Thymus (tissue), 14 donors: ENCODE data around the gene RNF13. TPM values are rescaled to one million over a fixed set of nuclear protein-coding genes. Genes with fewer than 3 reads are reported as not detected.

ENCODE experiments used
- DNase-seq, 9 donors: peaks; one replicate each; pipeline ENCODE4 v3.0.0-alpha.2; 2013; ENCODE audit warnings: low spot score in 9 of 9, low read depth in 6 of 9, missing footprints in 1 of 9
- H3K27ac ChIP-seq, 2 donors: one replicate each; pipeline ENCODE4 v1.5.1; 2013; ENCODE audit warnings: control low read depth in 1 of 2, low read depth in 1 of 2, low read length in 1 of 2, mild to moderate bottlenecking in 1 of 2, moderate library complexity in 1 of 2
- H3K27me3 ChIP-seq, 2 donors: one replicate each; pipeline ENCODE4 v1.5.1; 2013; ENCODE audit warnings: low read length in 1 of 2; ENCODE audit not compliant: control insufficient read depth in 2 of 2, insufficient read depth in 1 of 2
- H3K36me3 ChIP-seq, 2 donors: one replicate each; pipeline ENCODE4 v1.5.1; 2013; ENCODE audit warnings: low read length in 1 of 2, mild to moderate bottlenecking in 1 of 2, moderate library complexity in 1 of 2; ENCODE audit not compliant: control insufficient read depth in 2 of 2, insufficient read depth in 2 of 2
- H3K4me1 ChIP-seq, 2 donors: one replicate each; pipeline ENCODE4 v1.5.1; 2013; ENCODE audit warnings: low read length in 2 of 2; ENCODE audit not compliant: control insufficient read depth in 2 of 2, insufficient read depth in 2 of 2
- H3K4me3 ChIP-seq, 2 donors: one replicate each; pipeline ENCODE4 v1.5.1; 2013; ENCODE audit warnings: low read length in 2 of 2, control low read depth in 1 of 2, mild to moderate bottlenecking in 1 of 2
- H3K9me3 ChIP-seq, 2 donors: one replicate each; pipeline ENCODE4 v1.5.1; 2013; ENCODE audit warnings: low read length in 1 of 2, mild to moderate bottlenecking in 1 of 2; ENCODE audit not compliant: control insufficient read depth in 2 of 2, insufficient read depth in 1 of 2
- WGBS: extraction: QIAGEN DNeasy Blood & Tissue Kit; methylation state at CpG from one replicate; pipeline ENCODE4 v1.1.7; 2013; 5-methylcytosine and 5-hydroxymethylcytosine counted together
- long read RNA-seq, 10 donors: transcript quantifications; one replicate each; lab custom pipeline, GENCODE V29; 2026
- polyA plus RNA-seq: library from polyadenylated mRNA; stranded (reverse); fragments of 200-250 nt; gene quantifications from one replicate; pipeline ENCODE4 v1.2.3, GENCODE V29; 2013
- total RNA-seq: library from RNA; stranded (reverse); fragments of 120-200 nt; gene quantifications from one replicate; pipeline ENCODE4 v1.2.4, GENCODE V29; 2013
- donor health status: healthy.

RNF13 gene, protein sequence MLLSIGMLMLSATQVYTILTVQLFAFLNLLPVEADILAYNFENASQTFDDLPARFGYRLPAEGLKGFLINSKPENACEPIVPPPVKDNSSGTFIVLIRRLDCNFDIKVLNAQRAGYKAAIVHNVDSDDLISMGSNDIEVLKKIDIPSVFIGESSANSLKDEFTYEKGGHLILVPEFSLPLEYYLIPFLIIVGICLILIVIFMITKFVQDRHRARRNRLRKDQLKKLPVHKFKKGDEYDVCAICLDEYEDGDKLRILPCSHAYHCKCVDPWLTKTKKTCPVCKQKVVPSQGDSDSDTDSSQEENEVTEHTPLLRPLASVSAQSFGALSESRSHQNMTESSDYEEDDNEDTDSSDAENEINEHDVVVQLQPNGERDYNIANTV
- total RNA-seq (53.3 TPM), polyA plus RNA-seq (57.2 TPM)
- long read RNA-seq, donor 1, partial matches to known transcripts: 0 of 1 reads
- long read RNA-seq, donor 1, other reads (novel, unspliced or antisense): 0 of 1 reads
- long read RNA-seq, donor 2, transcript RNF13-203 (10 exons, 2,843 nt): major isoform, 18 of 22 reads
- long read RNA-seq, donor 2, partial matches to known transcripts: 0 of 22 reads
- long read RNA-seq, donor 2, other reads (novel, unspliced or antisense): 0 of 22 reads
- long read RNA-seq, donor 3, transcript RNF13-203 (10 exons, 2,843 nt): major isoform, 12 of 12 reads
- long read RNA-seq, donor 3, partial matches to known transcripts: 0 of 12 reads
- long read RNA-seq, donor 3, other reads (novel, unspliced or antisense): 0 of 12 reads
- long read RNA-seq, donor 4, partial matches to known transcripts: 0 of 4 reads
- long read RNA-seq, donor 4, other reads (novel, unspliced or antisense): 0 of 4 reads
- long read RNA-seq, donor 5, transcript RNF13-203 (10 exons, 2,843 nt): major isoform, 20 of 24 reads
- long read RNA-seq, donor 5, partial matches to known transcripts: 0 of 24 reads
- long read RNA-seq, donor 5, other reads (novel, unspliced or antisense): 0 of 24 reads
- long read RNA-seq, donor 6, transcript RNF13-203 (10 exons, 2,843 nt): major isoform, 7 of 15 reads
- long read RNA-seq, donor 6, transcript RNF13-212 (10 exons, 1,027 nt): major isoform, 7 of 15 reads
- long read RNA-seq, donor 6, partial matches to known transcripts: 0 of 15 reads
- long read RNA-seq, donor 6, other reads (novel, unspliced or antisense): 0 of 15 reads
- long read RNA-seq, donor 7, transcript RNF13-203 (10 exons, 2,843 nt): major isoform, 16 of 19 reads
- long read RNA-seq, donor 7, partial matches to known transcripts: 0 of 19 reads
- long read RNA-seq, donor 7, other reads (novel, unspliced or antisense): 0 of 19 reads
- long read RNA-seq, donor 8, transcript RNF13-203 (10 exons, 2,843 nt): major isoform, 7 of 8 reads
- long read RNA-seq, donor 8, partial matches to known transcripts: 0 of 8 reads
- long read RNA-seq, donor 8, other reads (novel, unspliced or antisense): 0 of 8 reads
- long read RNA-seq, donor 9, transcript RNF13-203 (10 exons, 2,843 nt): major isoform, 8 of 10 reads
- long read RNA-seq, donor 9, partial matches to known transcripts: 0 of 10 reads
- long read RNA-seq, donor 9, other reads (novel, unspliced or antisense): 0 of 10 reads
- long read RNA-seq, donor 10, transcript RNF13-203 (10 exons, 2,843 nt): major isoform, 8 of 11 reads
- long read RNA-seq, donor 10, partial matches to known transcripts: 0 of 11 reads
- long read RNA-seq, donor 10, other reads (novel, unspliced or antisense): 0 of 11 reads

DNA sequence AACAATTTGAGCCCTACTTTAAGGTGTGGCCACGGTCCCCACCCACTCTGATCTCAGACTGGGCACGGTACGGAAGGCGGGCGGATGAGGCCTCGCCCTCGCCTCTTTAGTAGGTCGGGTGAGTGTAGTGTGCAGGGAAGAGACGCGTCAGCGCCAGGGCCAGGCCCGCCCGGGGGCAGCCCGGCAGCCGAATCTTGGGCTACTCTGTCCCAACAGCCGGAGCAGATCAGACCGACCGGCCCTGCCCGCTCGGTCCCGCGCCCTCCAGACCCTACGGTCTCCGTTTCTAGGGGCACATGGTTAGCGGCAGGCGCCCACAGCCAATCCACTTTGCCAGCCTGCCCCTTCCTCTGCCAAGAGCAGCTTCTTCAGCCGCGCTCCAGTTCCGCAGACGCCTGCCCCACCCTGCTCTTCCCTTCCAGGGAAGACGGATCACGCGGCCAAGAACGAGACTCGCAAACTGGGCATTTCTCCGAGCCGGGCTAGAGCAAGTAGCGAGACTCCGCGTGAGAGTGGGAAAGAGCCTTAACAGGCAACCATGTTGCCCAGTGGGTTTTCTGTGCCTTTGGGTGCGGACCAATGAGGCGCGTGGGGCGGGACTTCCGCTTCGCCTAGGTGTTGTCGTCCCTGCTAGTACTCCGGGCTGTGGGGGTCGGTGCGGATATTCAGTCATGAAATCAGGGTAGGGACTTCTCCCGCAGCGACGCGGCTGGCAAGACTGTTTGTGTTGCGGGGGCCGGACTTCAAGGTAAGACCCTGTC is at the start of gene RNF13:
Gene RNF13, plus strand, starts transcription at position 610 of the 761 bp plus-strand sequence. CDS start 32,812 bp downstream, outside the sequence.
- no peaks in the 10 kb centered on the region for H3K27me3 ChIP-seq
- peak; percentile 89 to 98 (median 93) for DNase-seq
- peaks cover 0 to 3% of the 10 kb centered on the region in 2 donors for H3K9me3 ChIP-seq
- H3K36me3 ChIP-seq: no peaks in the 10 kb centered on the region
- H3K4me1 ChIP-seq: peaks cover 6 to 7% of the 10 kb centered on the region in 2 donors
- WGBS: under 1% methylated on average over 56 of the region's 56 CpGs
- H3K27ac ChIP-seq: peak within 1 kb of the TSS; percentile 95 to 96
- H3K4me3 ChIP-seq: peak within 1 kb of the TSS; percentile 75 to 98

DNA sequence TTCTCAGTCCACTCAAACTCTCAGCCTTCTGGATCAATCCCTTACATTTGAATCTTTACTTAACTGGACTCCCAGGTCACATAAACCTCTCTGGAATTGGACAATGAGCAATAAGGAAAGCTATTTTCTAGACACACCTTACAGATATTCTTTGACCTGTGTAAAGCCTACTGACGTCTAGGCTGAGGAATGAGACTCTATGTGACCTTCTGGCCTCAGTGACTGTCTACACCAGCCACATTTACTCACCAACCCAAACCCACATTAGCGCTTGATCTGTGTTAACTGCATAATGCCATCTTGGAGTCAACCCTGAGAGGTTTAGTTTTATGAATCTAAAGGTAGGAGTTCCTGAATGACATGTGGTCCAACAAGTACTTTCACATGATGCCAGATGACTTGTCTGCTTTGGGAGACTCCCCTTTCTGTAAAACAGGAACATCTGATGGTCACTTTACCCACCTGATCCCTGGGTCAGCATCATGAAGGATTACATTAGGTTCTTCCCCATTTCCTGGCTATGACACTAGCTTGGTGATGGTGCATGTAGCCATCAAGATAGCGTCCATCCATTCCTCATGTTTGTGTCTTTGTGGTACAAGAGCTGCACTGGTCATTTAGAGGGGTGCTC is 49.3 kb upstream of the RNF13 start:
- H3K27me3 ChIP-seq: peaks cover 0 to 5% of the 10 kb centered on the region in 2 donors
- no peak overlapping the region for H3K4me3 ChIP-seq
- 89% methylated on average over 3 of the region's 3 CpGs for WGBS

DNA sequence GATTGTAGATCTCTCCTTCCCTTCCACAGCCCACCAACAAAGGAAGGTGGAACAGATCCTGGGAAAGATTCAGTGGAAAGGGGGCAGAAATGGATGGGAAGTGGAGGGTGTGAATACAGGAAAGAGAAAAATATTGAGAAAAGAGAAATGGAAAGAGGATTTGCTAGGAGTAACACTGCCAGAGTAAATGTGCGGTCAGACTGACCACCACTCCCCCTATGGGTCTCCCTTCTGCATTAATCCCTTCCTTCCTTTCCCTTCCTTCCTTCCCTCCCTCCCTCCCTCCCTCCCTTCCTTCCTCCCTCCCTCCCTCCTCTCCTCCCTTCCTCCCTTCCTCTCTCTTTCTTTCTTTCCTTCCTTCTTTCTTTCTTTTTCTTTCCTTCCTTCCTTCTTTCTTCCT is 48.7 kb upstream of the RNF13 start:
- H3K9me3 ChIP-seq: no peaks in the 10 kb centered on the region
- DNase-seq: no peak
- no peaks in the 10 kb centered on the region for H3K4me1 ChIP-seq
- no peak overlapping the region for H3K27ac ChIP-seq
- no peak overlapping the region for H3K4me3 ChIP-seq
- WGBS: 91% methylated on average over 1 of the region's 1 CpG
- H3K36me3 ChIP-seq: no peaks in the 10 kb centered on the region
- peaks cover 0 to 5% of the 10 kb centered on the region in 2 donors for H3K27me3 ChIP-seq

More for the DNA sequence above, 49.3 kb upstream of the RNF13 start:
- Histone ChIP-seq H3K36me3 (no peaks in the 10 kb centered on the region), H3K27ac (no peak overlapping the region), H3K9me3 (no peaks in the 10 kb centered on the region), H3K4me1 (no peaks in the 10 kb centered on the region)
- DNase-seq: no peak

DNA sequence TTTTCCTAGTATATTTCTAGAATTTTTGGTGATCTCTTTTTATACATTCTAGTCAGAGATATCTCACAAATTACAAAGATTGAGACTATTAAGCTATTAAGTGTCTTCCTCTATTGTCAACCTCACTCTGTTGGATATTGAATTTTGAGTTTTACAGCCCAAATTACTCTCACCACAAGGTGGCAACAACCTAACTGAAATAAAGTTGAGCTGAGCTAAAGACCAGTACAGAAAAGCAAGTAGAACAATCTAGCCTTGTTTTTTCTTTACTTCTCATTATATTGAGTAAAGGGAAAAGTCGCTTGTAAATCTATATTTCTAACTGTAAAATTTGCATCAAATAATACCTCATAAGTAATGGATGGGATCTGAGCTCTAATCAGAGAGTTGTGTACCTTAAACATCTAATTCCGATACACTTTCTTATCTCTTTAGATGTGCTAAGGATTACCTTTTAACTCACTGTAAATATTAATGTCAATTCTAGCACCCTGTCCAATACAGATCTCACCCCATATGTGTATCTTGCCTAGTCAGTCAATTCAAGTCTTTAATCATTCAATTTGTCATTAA is 47.2 kb upstream of the RNF13 start:
- DNase-seq: no peak
- no peaks in the 10 kb centered on the region for H3K4me1 ChIP-seq
- H3K27me3 ChIP-seq: peaks cover 0 to 7% of the 10 kb centered on the region in 2 donors
- no peaks in the 10 kb centered on the region for H3K9me3 ChIP-seq
- H3K36me3 ChIP-seq: no peaks in the 10 kb centered on the region
- no peak overlapping the region for H3K4me3 ChIP-seq
- 74% methylated on average over 2 of the region's 2 CpGs for WGBS
- H3K27ac ChIP-seq: no peak overlapping the region

DNA sequence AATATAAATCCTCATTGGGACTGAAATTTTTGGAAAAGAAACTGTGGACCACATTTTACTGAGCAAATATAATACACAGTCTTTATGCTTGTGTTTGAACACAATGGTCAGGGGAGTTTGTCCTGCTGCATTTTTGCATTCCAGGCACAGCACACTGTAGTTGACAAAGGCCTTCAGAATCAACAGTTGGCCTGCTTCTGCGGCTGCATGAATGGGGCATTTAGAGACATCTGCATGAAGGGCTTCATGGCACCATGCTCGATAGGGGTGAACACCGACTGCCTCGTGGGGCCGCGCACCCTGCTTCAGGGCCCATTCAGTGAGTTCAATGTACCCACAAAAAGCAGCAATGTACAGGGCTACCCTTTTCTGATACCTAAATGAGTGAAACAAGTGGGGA is 45.3 kb upstream of the RNF13 start:
- Histone ChIP-seq H3K27me3 (peaks cover 0 to 7% of the 10 kb centered on the region in 2 donors), H3K4me1 (no peaks in the 10 kb centered on the region), H3K27ac (no peak overlapping the region), H3K4me3 (no peak overlapping the region), H3K9me3 (no peaks in the 10 kb centered on the region), H3K36me3 (no peaks in the 10 kb centered on the region)
- 99% methylated on average over 6 of the region's 6 CpGs for WGBS
- DNase-seq: no peak

DNA sequence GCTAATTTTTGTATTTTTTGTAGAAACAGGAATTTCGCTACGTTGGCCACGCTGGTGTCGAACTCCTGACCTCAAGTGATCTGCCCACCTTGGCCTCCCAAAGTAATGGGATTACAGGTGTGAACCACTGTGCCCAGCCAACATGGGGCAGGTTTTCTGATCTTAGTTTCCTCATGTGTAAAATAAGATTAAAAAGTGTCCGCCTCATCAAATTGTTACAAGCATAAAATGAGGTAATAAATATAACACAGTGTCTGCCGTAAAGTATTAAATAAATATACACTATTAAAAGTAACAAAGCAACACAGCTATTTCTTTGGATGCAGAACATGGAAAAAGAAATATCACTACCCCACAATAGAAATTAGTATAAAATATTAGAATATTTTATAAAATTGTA is 44.3 kb upstream of the RNF13 start:
- H3K4me3 ChIP-seq: no peak overlapping the region
- WGBS: 98% methylated on average over 6 of the region's 6 CpGs
- DNase-seq: no peak
- H3K36me3 ChIP-seq: no peaks in the 10 kb centered on the region
- no peak overlapping the region for H3K27ac ChIP-seq
- H3K9me3 ChIP-seq: no peaks in the 10 kb centered on the region
- H3K4me1 ChIP-seq: no peaks in the 10 kb centered on the region
- H3K27me3 ChIP-seq: peaks cover 0 to 7% of the 10 kb centered on the region in 2 donors

DNA sequence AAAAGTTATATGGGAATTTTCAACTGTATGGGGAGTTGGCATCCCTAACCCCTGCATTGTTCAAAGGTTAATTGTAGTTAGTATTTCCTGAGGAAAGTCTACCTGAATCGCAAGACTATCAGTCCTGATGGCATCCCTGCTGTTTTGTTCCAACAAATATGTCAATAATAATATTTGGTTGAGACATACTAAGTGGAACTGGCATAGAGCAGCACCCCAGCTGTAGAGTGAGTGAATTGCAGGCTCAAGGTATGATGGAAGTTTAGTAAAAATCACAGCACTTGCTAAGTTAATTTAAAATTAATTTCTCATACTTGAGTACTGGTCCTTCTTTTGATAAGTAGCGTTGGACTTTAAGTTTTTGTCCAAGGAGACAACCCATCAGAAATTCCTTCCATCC is 42.8 kb upstream of the RNF13 start:
- no peaks in the 10 kb centered on the region for H3K9me3 ChIP-seq
- H3K27ac ChIP-seq: no peak overlapping the region
- peaks cover 0 to 2% of the 10 kb centered on the region in 2 donors for H3K27me3 ChIP-seq
- 95% methylated on average over 2 of the region's 2 CpGs for WGBS
- H3K4me1 ChIP-seq: no peaks in the 10 kb centered on the region
- no peaks in the 10 kb centered on the region for H3K36me3 ChIP-seq
- no peak overlapping the region for H3K4me3 ChIP-seq
- no peak for DNase-seq
